HG02884 (cell line): ENCODE results near the gene SLC47A2.
"Not testable (repeated sequence)": the region's sequence is repeated elsewhere in the genome, so short reads cannot be mapped to it uniquely, and the experiment has no call there.

Experiments used
- ATAC-seq: cut with Tn5 transposase; IDR thresholded peaks from one replicate; pipeline ENCODE4 v1.9.1; 2021; ENCODE audit warnings: mild to moderate bottlenecking, moderate library complexity; ENCODE audit not compliant: unreplicated experiment

SLC47A2 gene

GRCh38 chr17:19671433-19671832 is 45.0 kb downstream of the SLC47A2 start:
- ATAC-seq = no peak

DNA sequence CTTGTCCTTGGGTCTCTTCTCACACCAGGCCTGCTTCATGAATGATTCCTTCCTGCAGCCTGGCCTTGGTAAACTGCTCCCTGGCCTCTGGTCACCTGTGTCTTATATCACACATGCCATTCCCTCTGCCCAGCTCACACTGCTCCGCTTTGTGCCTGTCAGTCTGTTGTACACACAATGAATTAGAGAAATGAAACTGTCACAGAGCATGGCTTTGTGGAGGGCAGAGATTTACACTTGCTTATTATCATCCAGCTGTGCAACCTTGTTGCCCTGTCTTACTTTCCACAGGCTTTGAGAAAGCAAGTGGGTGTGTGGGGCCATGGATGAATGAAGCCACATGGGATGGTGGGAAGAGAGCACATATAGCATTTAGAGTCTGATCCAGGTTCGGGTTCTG is 45.5 kb downstream of the SLC47A2 start:
- no peak for ATAC-seq

- not testable (repeated sequence) for ATAC-seq
Observed at GRCh38 chr17:19669680-19670079, 46.7 kb downstream of the SLC47A2 start.

DNA sequence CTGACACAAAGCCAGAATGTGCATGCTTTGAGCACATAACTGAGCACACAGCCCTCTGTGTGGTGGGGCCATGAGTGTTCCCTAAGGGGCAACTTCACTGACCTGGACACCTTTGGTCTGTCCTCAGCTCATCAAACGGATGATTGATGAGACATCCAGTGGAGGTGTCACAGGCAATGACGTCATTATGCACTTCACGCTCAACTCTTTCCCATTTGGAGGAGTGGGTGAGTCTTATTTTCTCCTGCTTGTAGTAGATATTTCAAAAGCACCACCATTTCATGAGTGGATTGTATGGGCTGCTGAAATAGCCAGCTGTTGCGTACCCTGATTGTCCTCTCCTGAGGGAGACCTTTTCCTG is 51.6 kb downstream of the SLC47A2 start:
- no peak for ATAC-seq

DNA sequence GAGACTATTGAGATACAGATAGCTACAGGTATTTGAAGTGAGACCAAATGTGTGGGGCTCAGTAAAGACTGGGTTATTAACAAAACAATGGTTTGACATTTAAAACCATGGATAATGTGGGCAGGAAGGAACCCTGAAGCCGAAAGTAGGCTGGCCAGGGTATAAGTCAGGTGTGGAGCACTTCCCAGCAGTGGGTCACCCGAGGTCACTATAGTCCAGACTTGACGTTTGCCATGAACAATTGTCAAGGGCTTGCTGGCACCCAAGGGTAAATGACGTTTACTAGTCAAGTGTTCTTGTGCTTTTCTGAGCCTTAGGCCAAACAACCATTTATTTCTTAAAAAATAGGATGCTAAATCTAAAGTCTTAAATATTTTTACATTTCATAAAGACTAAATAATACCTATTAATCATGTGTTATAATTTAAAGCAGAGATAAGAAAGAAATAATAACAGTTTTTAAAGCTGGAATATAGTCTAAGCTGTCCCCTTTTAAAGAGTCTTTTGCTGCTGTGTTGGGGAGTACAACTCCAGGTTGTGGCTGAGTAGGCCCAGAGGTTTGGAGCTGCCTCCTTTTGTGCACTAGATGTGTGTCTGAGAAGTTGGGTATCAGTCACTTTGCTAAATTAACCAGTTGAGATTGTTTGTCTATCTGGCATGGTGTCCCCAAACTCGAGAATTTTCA is 52.1 kb downstream of the SLC47A2 start:
- ATAC-seq = no peak

GRCh38 chr17:19663097-19663496 is 53.3 kb downstream of the SLC47A2 start:
- ATAC-seq = no peak

DNA sequence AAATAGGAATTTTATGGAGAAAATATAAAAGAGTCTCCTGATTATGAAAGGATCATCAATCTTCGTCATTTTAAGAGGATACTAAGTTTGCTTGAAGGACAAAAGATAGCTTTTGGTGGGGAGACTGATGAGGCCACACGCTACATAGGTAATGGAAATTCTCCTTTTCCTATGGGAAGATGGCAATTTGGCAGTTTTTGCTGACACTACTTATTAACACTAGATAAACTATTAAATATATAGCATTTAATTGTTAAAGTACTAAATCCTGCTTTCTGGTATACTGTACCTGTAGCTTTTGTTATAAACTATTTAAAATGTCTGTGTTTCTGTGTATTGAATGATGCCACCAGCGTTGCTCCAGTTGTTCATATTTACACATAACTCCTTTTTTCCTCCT is 55.3 kb downstream of the SLC47A2 start:
- no peak for ATAC-seq

GRCh38 chr17:19660219-19660870 is 56.0 kb downstream of the SLC47A2 start:
- no peak for ATAC-seq

DNA sequence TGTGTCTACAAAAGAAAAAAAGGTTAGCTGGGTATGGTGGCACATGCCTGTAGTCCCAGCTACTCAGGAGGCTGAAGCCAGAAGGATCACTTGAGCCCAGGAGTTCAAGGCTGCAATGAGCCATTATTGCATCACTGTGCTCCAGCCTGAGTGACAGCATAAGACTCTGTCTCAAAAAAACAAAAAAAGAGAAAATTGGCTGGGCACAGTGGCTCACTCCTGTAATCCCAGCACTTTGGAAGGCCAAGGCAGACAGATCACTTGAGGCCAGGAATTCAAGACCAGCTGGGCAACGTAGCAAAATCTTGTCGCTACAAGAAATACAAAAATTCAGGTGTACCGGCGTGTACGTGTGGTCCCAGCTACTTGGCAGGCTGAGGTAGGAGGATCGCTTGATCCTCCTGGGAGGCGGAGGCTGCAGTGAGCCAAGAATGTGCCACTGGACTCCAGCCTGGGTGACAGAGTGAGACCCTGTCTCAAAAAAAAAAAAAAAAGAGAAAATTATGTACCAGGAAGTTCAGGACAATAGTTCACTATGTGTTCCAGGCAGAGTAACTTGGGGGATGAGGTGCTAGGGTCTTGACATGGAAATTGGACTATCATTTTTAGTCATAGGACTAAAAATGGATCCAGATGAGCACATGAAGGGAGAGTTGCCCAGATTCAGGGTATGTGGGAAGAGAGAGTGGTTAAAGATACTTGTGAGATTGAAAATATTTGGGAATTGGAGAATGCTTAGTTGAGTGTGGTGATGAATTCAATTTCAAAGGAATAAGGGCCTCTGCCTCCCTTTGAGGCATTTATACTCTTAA is 56.8 kb downstream of the SLC47A2 start:
- no peak for ATAC-seq

- ATAC-seq = no peak
Observed at GRCh38 chr17:19656851-19657581, 59.4 kb downstream of the SLC47A2 start.

GRCh38 chr17:19656336-19656735 is 60.0 kb downstream of the SLC47A2 start:
- ATAC-seq = no peak

- no peak for ATAC-seq
Observed at GRCh38 chr17:19654896-19655295, 61.5 kb downstream of the SLC47A2 start.

GRCh38 chr17:19654342-19654886 is 62.0 kb downstream of the SLC47A2 start:
- ATAC-seq = no peak

DNA sequence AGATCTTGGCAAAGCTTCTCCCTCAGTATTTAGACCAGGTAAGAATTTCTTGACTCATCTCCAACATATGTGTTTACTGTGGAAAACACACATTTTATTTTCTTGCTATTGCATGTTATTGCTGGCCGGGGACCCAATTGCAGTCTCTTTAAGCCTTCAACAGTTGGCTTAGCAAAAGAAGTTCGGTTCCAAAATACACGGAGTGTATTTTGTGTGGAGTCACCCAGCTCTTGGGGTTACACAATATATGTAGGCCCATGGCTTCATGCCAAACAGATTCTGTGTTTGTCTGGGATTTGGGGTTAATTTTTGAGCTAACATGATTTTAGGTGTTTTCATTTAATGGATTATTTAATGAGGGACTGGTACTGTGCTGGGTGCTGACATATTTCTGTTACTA is 63.8 kb downstream of the SLC47A2 start:
- no peak for ATAC-seq

GRCh38 chr17:19651451-19652238 is 64.7 kb downstream of the SLC47A2 start:
- no peak for ATAC-seq

DNA sequence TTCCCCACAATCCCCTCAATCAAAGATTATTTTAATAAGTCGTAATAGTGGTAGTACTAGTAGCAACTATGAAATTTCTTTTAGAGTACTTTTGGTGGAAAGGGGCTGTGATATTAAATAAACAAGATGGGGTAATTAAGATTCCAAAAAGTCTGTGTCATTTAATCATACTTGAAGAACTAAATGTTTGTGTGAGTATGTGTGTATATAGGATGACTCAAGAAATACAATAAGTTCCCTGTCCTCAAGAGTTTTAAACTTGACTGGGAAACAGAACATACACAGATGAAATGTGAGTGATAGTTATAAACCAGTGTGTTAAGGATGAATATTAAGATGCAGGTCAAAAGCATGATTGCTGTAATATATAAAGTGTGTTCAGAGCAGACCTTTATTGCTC is 65.6 kb downstream of the SLC47A2 start:
- ATAC-seq = no peak

DNA sequence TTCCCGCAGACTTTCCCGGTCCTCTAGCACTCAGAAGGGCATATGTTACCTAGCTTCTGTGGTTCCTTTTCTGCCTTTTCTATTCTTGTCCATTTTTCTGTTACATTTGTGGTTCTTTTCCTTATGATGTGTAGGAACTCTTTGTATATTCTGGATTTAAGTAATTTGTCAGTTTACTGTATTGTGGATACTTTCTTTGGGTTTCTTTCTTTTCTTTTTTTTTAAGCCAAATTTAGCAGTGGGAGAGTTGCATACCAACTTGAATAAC is 67.2 kb downstream of the SLC47A2 start:
- ATAC-seq = no peak

DNA sequence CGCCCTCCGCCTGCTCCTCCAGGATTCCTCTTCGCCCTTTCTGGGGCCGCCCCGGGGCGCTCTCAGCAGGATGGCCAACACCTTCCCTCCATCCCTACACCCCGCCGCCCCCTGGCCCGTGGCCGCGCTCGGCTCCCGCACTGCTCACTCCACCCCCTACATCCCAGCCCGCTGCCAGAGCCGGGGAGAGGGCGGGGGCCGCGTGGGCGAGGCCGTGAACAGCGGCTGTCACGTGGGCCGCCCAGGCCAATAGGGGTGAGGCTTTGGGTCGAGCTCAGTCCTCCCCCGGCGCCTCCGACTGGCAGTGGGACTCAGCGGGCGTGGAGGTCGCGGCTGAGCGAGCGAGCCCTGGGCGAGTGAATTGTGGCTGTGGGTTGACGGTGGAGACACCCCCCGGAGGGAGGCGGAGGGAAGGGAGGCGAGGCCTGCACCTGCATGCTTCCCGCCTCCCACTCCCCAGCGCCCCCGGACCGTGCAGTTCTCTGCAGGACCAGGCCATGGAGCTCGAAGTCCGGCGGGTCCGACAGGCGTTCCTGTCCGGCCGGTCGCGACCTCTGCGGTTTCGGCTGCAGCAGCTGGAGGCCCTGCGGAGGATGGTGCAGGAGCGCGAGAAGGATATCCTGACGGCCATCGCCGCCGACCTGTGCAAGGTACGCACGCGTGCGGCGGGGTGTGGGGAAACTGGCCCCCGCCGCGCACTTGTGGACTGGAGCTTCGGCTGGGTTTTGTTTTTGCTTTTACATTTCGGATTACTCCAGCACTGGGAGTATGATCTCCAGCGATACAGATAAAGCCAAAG is 67.7 kb downstream of the SLC47A2 start, which contains the start of gene ALDH3A2:
TSS of gene ALDH3A2 (plus strand) at position 277 of the 799 bp plus-strand sequence. CDS start at position 498, 221 bp downstream.
- ATAC-seq = peak; percentile 91

DNA sequence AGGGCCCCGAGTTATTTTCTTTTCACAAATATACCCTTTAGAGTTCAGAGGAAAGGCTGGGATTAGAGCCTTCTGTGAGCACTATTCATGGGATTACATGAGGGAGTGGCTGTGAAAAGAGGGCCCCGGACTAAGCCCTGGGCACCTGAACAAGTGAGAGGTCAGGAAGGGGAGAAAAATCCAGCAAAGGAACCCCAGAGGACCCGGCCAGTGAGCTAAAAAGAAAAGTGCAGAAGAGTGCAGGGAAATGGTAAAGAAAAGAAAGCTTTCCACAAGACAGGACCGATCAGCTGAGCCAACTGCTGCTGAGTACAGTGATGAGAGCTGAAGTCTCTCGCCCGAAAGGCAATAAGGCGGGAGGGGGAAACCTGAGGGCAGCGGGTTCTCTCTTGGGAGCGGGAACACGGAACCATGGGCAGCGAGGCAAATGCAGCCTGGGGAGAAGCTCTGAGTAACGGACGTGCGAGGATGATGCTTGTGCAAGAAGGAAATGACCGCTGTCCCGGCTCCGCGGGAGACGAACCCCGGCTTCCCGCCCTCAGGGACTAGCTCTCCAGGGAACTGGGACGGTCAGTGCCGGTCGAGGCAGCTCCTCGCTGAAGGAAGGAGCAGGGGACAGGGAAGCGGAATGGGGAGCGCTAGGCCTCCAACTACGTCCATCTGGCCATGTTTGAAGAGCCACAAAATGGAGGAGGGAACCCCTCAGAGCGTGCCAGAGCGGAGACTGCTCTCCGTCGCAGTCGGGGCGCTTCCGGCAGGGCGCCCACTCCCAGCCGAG is 68.5 kb downstream of the SLC47A2 start:
- peak; percentile 29 for ATAC-seq
